PC-3 (cell line): ENCODE data around the gene TAMM41. TPM values are rescaled to one million over a fixed set of nuclear protein-coding genes. Genes with fewer than 3 reads are reported as not detected.

ENCODE experiments used
- total RNA-seq: library from RNA; depleted of rRNA; stranded (reverse); fragments of >200 nt; gene quantifications from 2 replicates; pipeline ENCODE4 v1.2.3, GENCODE V29; 2014; rRNA removed

The TAMM41 gene
- total RNA-seq, 1 experiment from 2014 or later: 10.5 TPM

Other genes starting within 250 kb of the TAMM41 start
- gene VGLL4, start 203.0 kb downstream of the TAMM41 start, total RNA-seq: 40.5 and 46.3 TPM in 2 replicates
- gene SYN2, start 157.5 kb upstream of the TAMM41 start, total RNA-seq: 1.5 and 1.9 TPM in 2 replicates